Measurements from ENCODE around the gene BCKDHB.

BCKDHB gene

DNA sequence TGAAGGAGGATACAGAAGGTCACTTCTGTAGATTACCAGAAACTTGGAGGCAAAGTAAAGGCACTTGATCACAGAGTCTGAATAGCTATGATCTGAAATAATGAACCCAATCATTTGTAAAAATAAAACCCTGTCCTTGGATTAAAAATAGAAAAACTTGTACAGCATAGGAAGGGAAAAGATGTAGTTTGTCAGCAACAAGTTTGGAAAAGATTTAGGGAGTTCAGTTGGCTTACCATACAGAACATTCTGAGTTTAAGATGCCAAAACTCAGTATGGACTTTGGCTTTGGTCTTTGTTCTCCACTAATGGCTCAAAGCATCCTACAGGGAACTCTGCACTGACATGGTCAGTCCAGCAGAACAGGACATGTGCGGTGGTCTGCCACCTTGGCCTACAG is 240.6 kb downstream of the BCKDHB start:
- Histone ChIP-seq H3K9me2 (replicated peaks; ENCODE audit: control insufficient read depth, low read length) (no peaks in the 10 kb centered on the region), H3K79me2 (ENCODE audit: control insufficient read depth, low read length) (no peaks in the 10 kb centered on the region), H3K4me2 (ENCODE audit: low read length) (no peak overlapping the region), H3K9me3 (ENCODE audit: control insufficient read depth, insufficient read depth, low read length) (no peaks in the 10 kb centered on the region), H3K36me3 (ENCODE audit: control insufficient read depth, low read length) (no peaks in the 10 kb centered on the region), H3K4me1 (ENCODE audit: control insufficient read depth, low read length) (no peaks in the 10 kb centered on the region), H4K20me1 (ENCODE audit: control insufficient read depth, insufficient read depth, low read depth, low read length) (no peaks in the 10 kb centered on the region), H3K4me3 (ENCODE audit: low read length) (no peak overlapping the region), H3K27me3 (ENCODE audit: control insufficient read depth, low read length) (no peaks in the 10 kb centered on the region), H3F3A (ENCODE audit: control insufficient read depth, insufficient read depth) (no peaks in the 10 kb centered on the region), H3K27ac (ENCODE audit: low read depth, low read length) (no peak overlapping the region)
- TF ChIP-seq, protein P1, sequence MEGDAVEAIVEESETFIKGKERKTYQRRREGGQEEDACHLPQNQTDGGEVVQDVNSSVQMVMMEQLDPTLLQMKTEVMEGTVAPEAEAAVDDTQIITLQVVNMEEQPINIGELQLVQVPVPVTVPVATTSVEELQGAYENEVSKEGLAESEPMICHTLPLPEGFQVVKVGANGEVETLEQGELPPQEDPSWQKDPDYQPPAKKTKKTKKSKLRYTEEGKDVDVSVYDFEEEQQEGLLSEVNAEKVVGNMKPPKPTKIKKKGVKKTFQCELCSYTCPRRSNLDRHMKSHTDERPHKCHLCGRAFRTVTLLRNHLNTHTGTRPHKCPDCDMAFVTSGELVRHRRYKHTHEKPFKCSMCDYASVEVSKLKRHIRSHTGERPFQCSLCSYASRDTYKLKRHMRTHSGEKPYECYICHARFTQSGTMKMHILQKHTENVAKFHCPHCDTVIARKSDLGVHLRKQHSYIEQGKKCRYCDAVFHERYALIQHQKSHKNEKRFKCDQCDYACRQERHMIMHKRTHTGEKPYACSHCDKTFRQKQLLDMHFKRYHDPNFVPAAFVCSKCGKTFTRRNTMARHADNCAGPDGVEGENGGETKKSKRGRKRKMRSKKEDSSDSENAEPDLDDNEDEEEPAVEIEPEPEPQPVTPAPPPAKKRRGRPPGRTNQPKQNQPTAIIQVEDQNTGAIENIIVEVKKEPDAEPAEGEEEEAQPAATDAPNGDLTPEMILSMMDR (IDR thresholded peaks at IDR 0.05; ENCODE audit: low read depth, low read length, poor library complexity, severe bottlenecking), result no peak
- no peak for TF ChIP-seq EZH2phosphoT487 (IDR thresholded peaks at IDR 0.05; ENCODE audit: borderline replicate concordance, low read length)

DNA sequence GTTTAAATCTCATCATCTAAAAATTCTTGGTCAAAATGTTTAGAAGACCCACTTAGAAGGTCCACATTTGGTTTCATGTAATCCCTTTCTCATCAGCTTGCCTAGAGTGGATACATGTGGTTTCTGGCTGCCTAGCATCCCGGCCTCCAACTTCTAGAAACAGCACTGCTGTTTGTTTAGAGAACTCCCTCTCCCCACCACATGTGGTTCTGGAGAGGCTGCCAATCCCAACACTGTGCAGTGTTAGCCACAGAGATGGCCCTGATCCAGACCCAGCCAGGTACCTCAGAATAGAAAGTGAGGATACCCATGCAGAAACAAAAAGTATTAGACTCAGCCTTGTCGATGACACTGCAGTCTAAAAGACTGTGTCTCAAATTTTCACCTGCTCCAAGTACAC is 241.8 kb downstream of the BCKDHB start:
- Histone ChIP-seq H3K36me3 (ENCODE audit: control insufficient read depth, low read length) (no peaks in the 10 kb centered on the region), H3K79me2 (ENCODE audit: control insufficient read depth, low read length) (no peaks in the 10 kb centered on the region), H3K4me2 (ENCODE audit: low read length) (no peak overlapping the region), H3K27me3 (ENCODE audit: control insufficient read depth, low read length) (no peaks in the 10 kb centered on the region), H3K4me3 (ENCODE audit: low read length) (no peak overlapping the region), H3F3A (ENCODE audit: control insufficient read depth, insufficient read depth) (no peaks in the 10 kb centered on the region), H3K4me1 (ENCODE audit: control insufficient read depth, low read length) (no peaks in the 10 kb centered on the region), H3K9me3 (ENCODE audit: control insufficient read depth, insufficient read depth, low read length) (no peaks in the 10 kb centered on the region), H4K20me1 (ENCODE audit: control insufficient read depth, insufficient read depth, low read depth, low read length) (no peaks in the 10 kb centered on the region), H3K9me2 (replicated peaks; ENCODE audit: control insufficient read depth, low read length) (no peaks in the 10 kb centered on the region), H3K27ac (ENCODE audit: low read depth, low read length) (no peak overlapping the region)
- TF ChIP-seq EZH2phosphoT487 (IDR thresholded peaks at IDR 0.05; ENCODE audit: borderline replicate concordance, low read length), result no peak
- TF ChIP-seq, protein P1 (IDR thresholded peaks at IDR 0.05; ENCODE audit: low read depth, low read length, poor library complexity, severe bottlenecking), result no peak

DNA sequence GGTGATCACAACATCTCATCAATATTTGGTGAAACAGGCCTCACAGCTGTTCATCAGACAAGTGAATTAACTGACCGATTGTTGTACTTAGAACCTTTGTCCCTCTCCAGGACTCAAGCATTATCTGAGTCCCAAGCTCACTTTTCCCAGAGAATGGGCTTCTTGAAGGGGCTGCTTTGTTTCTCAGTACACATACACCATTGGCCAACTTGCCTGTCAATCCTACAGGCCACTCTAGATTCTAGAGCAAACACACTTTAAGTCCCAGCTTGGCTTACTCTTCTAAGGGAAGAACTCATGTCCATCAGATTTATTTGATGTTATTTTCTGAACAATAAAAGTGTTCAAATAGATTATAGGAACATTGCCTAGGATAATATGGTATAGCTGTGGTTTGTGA is 249.5 kb downstream of the BCKDHB start:
- Histone ChIP-seq H3K4me3 (ENCODE audit: low read length) (no peak overlapping the region), H3K4me1 (ENCODE audit: control insufficient read depth, low read length) (no peaks in the 10 kb centered on the region), H3K9me3 (ENCODE audit: control insufficient read depth, insufficient read depth, low read length) (no peaks in the 10 kb centered on the region), H3K9me2 (replicated peaks; ENCODE audit: control insufficient read depth, low read length) (no peaks in the 10 kb centered on the region; the same call in 1 of the 2 replicates), H3K27ac (ENCODE audit: low read depth, low read length) (no peak overlapping the region), H3K27me3 (ENCODE audit: control insufficient read depth, low read length) (no peaks in the 10 kb centered on the region), H3K79me2 (ENCODE audit: control insufficient read depth, low read length) (no peaks in the 10 kb centered on the region), H3F3A (ENCODE audit: control insufficient read depth, insufficient read depth) (no peaks in the 10 kb centered on the region), H3K4me2 (ENCODE audit: low read length) (no peak overlapping the region), H4K20me1 (ENCODE audit: control insufficient read depth, insufficient read depth, low read depth, low read length) (no peaks in the 10 kb centered on the region), H3K36me3 (ENCODE audit: control insufficient read depth, low read length) (no peaks in the 10 kb centered on the region)
- TF ChIP-seq, protein P1 (IDR thresholded peaks at IDR 0.05; ENCODE audit: low read depth, low read length, poor library complexity, severe bottlenecking), result no peak
- no peak for TF ChIP-seq EZH2phosphoT487 (IDR thresholded peaks at IDR 0.05; ENCODE audit: borderline replicate concordance, low read length)

DNA sequence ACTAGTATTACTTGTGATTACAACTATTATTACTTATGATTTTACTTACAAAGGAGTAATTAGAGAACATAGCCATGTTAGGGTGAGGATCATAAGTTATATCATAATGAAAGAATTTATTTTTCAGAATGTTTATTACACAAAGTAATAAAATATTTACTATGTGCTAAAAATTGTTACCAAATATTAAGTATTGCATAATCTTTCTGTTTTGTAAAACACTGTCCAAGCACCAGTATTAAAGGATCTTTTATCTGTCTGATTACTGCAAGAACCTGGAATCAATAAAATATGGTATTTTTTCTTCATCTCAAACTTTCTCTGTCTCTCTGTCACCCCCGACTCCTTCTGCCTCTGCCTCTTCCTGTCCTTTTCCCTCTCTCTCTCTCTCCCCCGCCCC is 250.1 kb downstream of the BCKDHB start:
- Histone ChIP-seq H3K9me2 (replicated peaks; ENCODE audit: control insufficient read depth, low read length) (no peaks in the 10 kb centered on the region; the same call in 1 of the 2 replicates), H3F3A (ENCODE audit: control insufficient read depth, insufficient read depth) (no peaks in the 10 kb centered on the region), H3K27ac (ENCODE audit: low read depth, low read length) (no peak overlapping the region), H4K20me1 (ENCODE audit: control insufficient read depth, insufficient read depth, low read depth, low read length) (no peaks in the 10 kb centered on the region), H3K79me2 (ENCODE audit: control insufficient read depth, low read length) (no peaks in the 10 kb centered on the region), H3K36me3 (ENCODE audit: control insufficient read depth, low read length) (no peaks in the 10 kb centered on the region), H3K4me1 (ENCODE audit: control insufficient read depth, low read length) (no peaks in the 10 kb centered on the region), H3K4me2 (ENCODE audit: low read length) (no peak overlapping the region), H3K4me3 (ENCODE audit: low read length) (no peak overlapping the region), H3K27me3 (ENCODE audit: control insufficient read depth, low read length) (no peaks in the 10 kb centered on the region), H3K9me3 (ENCODE audit: control insufficient read depth, insufficient read depth, low read length) (no peaks in the 10 kb centered on the region)
- TF ChIP-seq EZH2phosphoT487 (IDR thresholded peaks at IDR 0.05; ENCODE audit: borderline replicate concordance, low read length), result no peak
- TF ChIP-seq, protein P1 (IDR thresholded peaks at IDR 0.05; ENCODE audit: low read depth, low read length, poor library complexity, severe bottlenecking), result no peak

All from DOHH2 (cell line).